ENCODE data around the gene PRDM11.

Gene PRDM11

DNA sequence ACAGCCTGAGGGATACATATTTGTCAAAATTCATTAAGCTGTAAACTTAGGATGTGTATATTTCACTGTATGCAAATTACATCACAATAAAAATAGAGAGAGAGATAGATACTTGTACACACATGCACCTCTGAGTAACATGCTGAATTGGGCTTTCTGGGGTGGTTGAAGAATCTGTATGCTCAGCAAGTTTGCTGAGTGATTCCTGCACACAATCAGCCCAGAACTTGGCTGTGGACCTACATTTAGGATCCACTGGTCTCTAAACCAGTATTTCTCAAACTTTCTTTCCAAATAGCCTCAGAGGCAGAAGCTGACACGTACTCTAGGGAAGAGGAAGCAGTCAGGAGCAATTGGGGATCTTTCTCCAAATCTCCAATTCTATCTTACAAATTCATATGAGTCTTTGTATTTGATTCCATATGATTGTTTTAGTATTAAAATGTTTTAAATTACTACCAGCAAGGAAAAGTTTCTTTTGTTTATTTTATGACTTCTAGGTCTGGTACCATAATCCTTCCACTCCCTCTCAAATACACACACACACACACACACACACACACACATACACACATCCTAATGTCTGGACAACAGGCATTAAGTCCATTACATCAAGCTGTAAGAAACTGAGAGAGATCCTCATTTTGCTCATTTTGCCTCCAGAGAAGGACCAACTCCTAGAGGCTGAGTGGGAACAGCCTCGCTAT is 119.7 kb downstream of the PRDM11 start:
- no peak for DNase-seq (ENCODE audit: low spot score)

DNA sequence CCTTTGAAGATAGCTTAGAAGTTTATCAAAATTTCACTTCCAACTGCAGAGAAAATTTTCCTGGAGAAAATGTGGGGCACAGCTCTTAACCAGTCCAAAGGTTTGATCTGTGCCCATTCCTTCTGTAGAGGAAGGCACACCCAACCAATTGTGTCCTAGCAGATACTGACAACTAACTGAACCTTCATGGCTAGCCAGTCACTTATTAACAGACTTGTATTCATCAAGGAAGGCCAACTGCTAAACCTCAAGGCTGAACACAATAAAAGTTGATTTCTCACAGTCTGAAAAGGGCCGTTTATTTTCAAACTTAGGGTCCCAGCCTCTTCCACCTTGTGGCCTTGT is 120.2 kb downstream of the PRDM11 start:
- no peak for DNase-seq (ENCODE audit: low spot score)

DNA sequence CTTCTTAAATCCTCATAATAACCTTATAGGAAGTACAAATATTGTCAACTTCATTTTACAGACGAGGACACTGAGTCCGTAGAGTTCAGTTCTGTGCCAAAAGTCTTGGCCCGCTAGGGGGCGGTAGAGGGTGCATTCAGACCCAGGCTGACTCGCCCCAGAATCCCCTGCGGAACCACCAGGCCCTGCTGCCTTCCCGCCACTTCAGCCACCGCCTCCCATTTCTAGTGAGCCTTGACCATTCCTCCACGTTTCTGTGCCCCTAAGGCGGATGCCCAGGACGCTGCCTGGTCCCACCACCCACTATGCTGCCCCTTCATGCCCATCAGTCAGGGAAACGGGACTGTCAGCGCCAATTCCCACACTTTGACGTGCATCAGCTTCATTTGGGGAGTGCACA is 120.6 kb downstream of the PRDM11 start:
- DNase-seq (ENCODE audit: low spot score): no peak

DNA sequence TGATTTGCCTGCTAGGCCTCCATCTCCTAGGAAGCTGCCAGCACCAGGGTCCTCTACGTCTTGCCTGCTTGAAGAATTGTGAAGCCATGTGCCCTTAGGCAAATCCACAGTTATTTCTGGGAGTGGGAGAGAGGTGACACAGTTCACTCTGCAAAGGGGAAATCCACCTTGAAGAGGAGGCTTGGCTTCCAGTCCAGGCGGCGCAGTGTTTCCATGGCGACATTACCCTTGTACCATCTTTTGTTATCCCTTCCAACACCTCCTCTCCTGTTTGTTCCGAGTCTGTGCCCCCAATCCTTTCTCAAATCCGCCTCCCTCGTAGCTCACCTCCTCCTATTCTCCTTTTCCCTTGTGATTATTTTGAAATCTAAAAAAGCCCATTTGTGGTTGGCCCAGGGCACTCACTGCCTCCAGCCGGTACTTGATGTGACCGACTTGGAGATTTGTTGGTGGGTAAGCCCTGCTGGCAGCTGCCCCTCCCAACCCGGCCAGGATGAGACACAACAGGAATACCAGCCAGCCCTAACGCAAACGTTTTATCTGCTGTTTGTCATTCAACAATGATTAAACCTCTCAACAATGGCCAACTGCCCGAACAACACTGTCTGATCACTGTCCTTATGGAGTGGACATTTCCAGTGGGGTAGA is 121.3 kb downstream of the PRDM11 start:
- DNase-seq (ENCODE audit: low spot score): no peak

DNA sequence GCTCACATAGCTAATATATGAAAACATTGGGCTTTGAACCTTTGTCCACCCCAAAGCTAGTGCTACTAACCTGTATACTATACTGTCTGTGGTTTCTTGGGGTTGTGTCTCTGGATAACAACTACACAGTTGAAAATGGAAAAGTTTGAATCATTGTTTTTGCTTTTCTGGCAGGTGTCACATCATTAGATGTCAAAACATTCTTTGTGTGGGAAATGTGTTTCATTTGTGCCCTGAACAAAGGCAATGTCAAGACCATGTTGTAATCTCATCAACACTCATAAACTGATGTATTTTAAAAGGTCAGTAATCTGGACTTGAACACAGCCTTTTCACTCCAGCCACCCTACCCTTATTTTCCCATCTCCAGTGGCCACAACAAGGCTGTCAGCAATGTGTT is 123.2 kb downstream of the PRDM11 start:
- DNase-seq (ENCODE audit: low spot score): no peak

DNA sequence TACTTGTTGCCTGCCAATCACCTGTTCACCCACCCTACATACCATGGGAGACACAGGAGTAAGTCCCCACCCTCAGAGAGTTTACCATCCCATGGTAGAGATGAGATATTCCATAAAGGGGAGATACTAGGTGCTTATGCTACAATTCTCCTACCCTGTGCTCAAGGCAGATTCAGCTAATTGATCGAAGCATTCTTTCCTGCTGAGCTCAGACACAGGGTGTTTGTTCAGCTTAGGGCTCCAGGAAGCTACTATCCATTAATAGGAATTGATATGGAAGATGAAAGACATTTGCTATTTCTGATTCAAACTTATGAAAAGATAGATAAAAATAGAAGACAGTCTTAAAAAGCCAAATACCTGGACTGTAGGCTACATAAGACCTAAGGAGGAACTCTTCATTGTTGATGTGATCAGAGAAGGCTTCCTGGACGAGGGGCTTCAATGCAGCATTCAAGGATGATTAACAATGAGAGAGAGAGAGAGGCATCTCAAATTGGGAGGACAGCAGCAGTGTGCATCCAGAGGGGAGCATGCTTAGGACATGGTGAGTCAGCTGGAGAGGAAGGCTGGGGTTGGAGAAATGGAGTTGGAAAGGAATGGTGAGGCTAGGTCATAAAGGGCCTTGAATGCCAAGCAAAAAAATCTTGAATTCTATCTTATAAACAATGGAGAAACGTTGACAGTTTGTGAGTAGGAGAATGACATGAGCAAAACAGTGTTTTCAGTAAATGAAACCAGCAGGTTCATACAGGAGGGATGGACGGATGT is 124.7 kb downstream of the PRDM11 start:
- DNase-seq (ENCODE audit: low spot score): no peak

DNA sequence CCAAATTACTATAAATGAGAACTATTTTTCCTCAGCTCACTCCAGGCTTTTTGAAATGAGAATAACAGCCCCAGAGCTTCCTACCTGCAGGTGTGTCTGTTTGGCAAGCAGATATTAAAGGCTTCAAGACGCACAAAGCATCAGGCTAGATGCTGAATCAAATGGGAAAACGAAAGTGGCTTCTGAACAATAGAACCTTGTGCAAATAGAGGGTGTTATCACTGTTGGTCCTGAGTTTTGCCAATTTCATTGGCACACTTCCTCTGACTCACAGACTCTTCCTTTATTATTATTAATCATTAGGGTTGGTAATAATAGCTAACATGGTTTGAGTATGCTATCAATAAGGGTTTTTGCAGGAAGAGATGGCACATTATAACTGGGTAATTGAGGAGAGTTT is 126.3 kb downstream of the PRDM11 start:
- no peak for DNase-seq (ENCODE audit: low spot score)

DNA sequence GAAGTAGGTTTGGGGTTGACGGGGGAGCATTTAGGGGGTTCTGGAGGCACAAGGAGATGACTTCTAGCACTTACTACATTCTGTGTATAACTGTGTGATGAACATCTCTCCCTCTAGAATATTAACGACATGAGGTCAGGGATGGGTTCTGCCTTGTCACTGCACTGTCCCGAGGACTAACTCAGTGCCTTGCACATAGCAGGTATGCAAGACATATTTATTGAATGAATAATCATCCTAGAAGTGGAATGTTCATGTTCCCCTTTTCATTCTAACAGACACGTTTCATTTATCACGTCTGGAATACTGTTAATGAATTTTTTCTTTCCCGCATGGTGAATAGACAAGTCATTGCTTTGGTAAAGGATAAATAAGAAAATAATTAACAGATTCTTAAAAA is 127.1 kb downstream of the PRDM11 start:
- no peak for DNase-seq (ENCODE audit: low spot score)

DNA sequence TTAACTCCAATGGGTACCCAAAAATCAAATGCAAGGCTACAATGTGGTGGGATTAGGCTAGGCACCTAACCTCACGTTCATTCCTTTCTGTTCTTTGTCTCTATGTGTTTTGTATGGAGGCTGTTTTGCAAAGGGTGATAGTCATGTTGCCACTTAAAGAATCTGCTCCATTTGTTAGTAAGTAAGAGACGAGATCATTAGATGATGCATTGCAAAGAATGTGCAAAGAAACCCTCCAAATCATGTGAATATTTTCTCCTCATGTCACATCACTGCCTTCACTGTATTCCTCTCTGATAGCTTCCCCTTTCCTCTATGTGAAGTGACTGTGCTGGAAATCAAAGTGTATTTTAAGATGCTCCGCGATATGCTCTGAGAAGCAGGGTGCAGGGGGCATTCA is 127.8 kb downstream of the PRDM11 start:
- DNase-seq (ENCODE audit: low spot score): no peak

DNA sequence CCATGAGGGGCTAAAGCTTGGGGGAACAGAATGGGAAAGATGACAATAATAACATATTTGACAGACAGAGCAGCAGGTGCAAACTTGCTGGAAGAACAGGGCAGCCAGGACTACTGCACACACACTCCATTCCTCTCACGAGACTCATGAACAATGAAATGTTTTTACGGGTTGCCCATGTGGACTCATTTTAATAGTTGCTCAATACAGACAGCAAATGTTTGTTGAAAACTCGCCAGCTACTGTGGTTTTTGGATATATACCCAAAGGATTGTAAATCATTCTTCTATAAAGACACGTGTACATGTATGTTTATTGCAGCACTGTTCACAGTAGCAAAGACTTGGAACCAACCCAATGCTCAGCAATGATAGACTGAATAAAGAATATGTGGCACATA is 129.4 kb downstream of the PRDM11 start:
- DNase-seq (ENCODE audit: low spot score): no peak

DNA sequence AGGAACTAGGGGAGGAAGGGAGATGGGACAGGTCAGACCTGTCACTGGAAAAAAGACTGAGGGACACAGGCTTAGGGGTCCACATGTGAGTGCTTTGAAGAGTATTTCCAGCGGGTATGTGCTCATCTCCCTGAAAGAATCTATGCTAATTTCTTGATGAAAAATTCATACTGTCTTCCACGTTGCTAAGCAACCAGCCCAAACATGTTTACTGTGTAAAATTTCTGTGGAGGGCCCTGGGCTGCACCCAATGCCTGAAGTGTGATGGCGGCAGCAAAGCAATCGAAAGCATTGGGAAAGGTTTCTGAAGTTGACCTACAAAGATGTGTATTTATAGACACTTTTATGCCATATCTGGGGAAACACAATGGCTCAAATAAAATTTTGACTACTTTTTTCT is 132.3 kb downstream of the PRDM11 start:
- no peak for DNase-seq (ENCODE audit: low spot score)

DNA sequence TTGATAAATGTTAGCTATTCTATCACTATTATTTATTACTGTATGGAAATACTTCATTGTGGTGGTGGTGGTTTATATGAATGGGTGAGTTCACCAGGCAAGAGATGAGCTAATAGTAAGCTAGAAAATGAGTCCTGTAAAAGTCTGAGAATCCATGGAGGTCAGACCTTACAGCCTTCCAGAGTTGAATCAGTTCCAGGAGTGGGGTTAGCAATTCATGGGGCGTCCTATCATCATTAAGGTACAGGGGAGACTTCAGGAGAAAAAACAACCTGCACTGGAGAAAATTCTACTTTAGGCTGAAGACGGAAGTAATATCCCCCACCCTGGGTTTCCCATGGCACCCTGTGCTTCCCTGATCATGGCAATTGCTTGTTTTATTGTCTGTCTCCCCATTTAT is 133.2 kb downstream of the PRDM11 start:
- DNase-seq (ENCODE audit: low spot score): no peak

DNA sequence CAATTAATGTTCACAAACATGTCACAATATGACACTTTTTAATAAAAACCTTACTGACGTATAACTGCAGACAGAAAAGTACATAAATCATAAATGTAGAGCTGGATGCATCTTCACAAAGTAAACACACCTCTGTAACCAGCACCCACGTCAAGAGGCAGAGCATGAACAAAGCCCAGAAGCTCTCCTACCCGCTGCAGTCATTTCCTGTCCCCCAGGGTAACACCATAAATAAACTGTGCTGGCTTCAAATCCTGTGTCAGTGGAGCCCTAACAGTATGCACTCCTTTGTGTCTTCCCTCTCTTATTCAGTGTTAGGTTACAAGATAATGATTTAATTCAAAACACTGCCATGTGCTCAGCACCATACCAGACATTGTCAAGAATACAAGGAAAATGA is 134.0 kb downstream of the PRDM11 start:
- no peak for DNase-seq (ENCODE audit: low spot score)

DNA sequence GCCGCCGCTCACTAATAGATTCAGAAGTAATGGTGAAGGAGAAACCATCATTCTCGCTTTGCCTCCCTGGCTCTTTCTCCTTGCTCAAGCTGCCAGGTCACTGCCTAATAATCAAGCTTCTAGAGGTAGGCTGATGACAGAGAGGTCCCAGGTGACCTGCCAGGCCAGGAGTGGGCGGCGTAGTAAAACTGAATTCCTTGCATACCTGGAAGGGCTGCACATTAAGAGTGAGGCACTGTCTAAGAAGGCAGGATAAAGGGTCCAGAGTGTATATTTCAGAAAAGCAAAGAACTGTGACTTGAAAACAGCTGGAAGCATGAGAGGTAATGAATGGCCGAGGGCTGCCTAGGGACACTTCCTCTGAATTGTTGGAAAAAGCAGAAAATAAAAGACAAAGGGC is 135.6 kb downstream of the PRDM11 start:
- no peak for DNase-seq (ENCODE audit: low spot score)

All from globus pallidus (tissue), 1 donor.